Aorta (tissue), 5 donors: ENCODE results near the gene PHLPP1. TPM values are rescaled to one million over a fixed set of nuclear protein-coding genes. Genes with fewer than 3 reads are reported as not detected.

Experiments used
- ATAC-seq: fragments of 200-7000 bp; cut with Tn5 transposase; one replicate; pipeline ENCODE4 v1.9.1; 2022; ENCODE audit warnings: moderate library complexity; ENCODE audit not compliant: low FRiP score
- DNase-seq, 2 donors: peaks; one replicate each; pipeline ENCODE4 v3.0.0-alpha.2; 2020
- H3K27ac ChIP-seq, 2 donors: one replicate each; pipeline ENCODE4 v1.5.1; 2013; ENCODE audit warnings: low read length in 2 of 2, mild to moderate bottlenecking in 2 of 2, moderate library complexity in 2 of 2, control low read depth in 1 of 2, inconsistent platforms in 1 of 2, low read depth in 1 of 2
- H3K27me3 ChIP-seq, 2 donors: one replicate each; pipeline ENCODE4 v1.6.1; 2013; ENCODE audit warnings: control low read depth in 1 of 2, low read length in 1 of 2, mild to moderate bottlenecking in 1 of 2, moderate library complexity in 1 of 2; ENCODE audit not compliant: insufficient read depth in 2 of 2, control insufficient read depth in 1 of 2
- H3K36me3 ChIP-seq, 2 donors: one replicate each; pipeline ENCODE4 v1.6.1; 2013; ENCODE audit warnings: control low read depth in 1 of 2, low read length in 1 of 2, mild to moderate bottlenecking in 1 of 2; ENCODE audit not compliant: insufficient read depth in 2 of 2, control insufficient read depth in 1 of 2
- H3K4me1 ChIP-seq, 2 donors: one replicate each; pipeline ENCODE4 v1.6.1; 2013; ENCODE audit warnings: low read length in 2 of 2, control low read depth in 1 of 2, mild to moderate bottlenecking in 1 of 2, moderate library complexity in 1 of 2; ENCODE audit not compliant: insufficient read depth in 2 of 2, control insufficient read depth in 1 of 2
- H3K4me3 ChIP-seq, 2 donors: one replicate each; pipeline ENCODE4 v1.5.1; 2013; ENCODE audit warnings: low read length in 2 of 2, control low read depth in 1 of 2, mild to moderate bottlenecking in 1 of 2
- H3K9me3 ChIP-seq: one replicate; pipeline ENCODE4 v1.6.1; 2013; ENCODE audit warnings: mild to moderate bottlenecking, low read length; ENCODE audit not compliant: control insufficient read depth
- WGBS, 2 donors: extraction: QIAGEN DNeasy Blood & Tissue Kit; methylation state at CpG; one replicate each; pipeline ENCODE4 v1.1.7; 2013; 5-methylcytosine and 5-hydroxymethylcytosine counted together
- intact Hi-C, 2 donors: fragments of 100-400 bp; cut with DNase I; formaldehyde crosslinking; loops; one replicate each; pipeline versions ENCODE4 v1.14.2 to v1.15.0; 2022
- polyA plus RNA-seq, 2 donors: library from polyadenylated mRNA; stranded (reverse); fragments of 200-250 nt; gene quantifications; one replicate each; pipeline ENCODE4 v1.2.3, GENCODE V29; 2013
- total RNA-seq, 2 donors: library from RNA; stranded (reverse); fragmentation: NEBNext Ultra II Directional; extraction: Animal tissue kit (Norgen Biotek cat#: 25700); gene quantifications; one replicate each; pipeline ENCODE4 v1.2.1, GENCODE V29; 2021
- donor health status: healthy with polysubstance abuse.
- donor health status: Bipolar disorder and iron deficiency.
- donor health status: DM: no; HTN: no; CAD: no.
- donor health status: DM: no; HTN: no; CAD: no.
- donor health status: DM: yes; HTN: yes; CAD: no.

Gene PHLPP1
- total and polyA plus RNA-seq, 4 donors: 1.6 to 16.5 (median 8.3) TPM

GRCh38 chr18:62844850-62845643 lies 129.7 kb downstream of the PHLPP1 start:
- H3K4me3 ChIP-seq: no peak overlapping the region
- no peaks in the 10 kb centered on the region for H3K4me1 ChIP-seq
- ATAC-seq: no peak
- 93 to 94% methylated on average over 7 of the region's 7 CpGs for WGBS, 2 donors
- no peaks in the 10 kb centered on the region for H3K9me3 ChIP-seq
- no peak for DNase-seq
- no peaks in the 10 kb centered on the region for H3K27me3 ChIP-seq
- no peak overlapping the region for H3K27ac ChIP-seq
- H3K36me3 ChIP-seq: no peaks in the 10 kb centered on the region
- intact Hi-C loops: no loop called here

GRCh38 chr18:62846313-62846712 lies 131.0 kb downstream of the PHLPP1 start:
- Histone ChIP-seq H3K4me3 (no peak overlapping the region), H3K27me3 (no peaks in the 10 kb centered on the region), H3K36me3 (no peaks in the 10 kb centered on the region), H3K9me3 (no peaks in the 10 kb centered on the region), H3K27ac (no peak overlapping the region), H3K4me1 (no peaks in the 10 kb centered on the region)
- intact Hi-C loops: no loop called here
- ATAC-seq: no peak
- no peak for DNase-seq

- Histone ChIP-seq H3K36me3 (no peaks in the 10 kb centered on the region), H3K27ac (no peak overlapping the region), H3K9me3 (no peaks in the 10 kb centered on the region), H3K27me3 (no peaks in the 10 kb centered on the region), H3K4me1 (no peaks in the 10 kb centered on the region), H3K4me3 (no peak overlapping the region)
- ATAC-seq (no peak), DNase-seq (no peak)
- intact Hi-C loops: no loop called here
- WGBS, 2 donors: 75 to 78% methylated on average over 4 of the region's 4 CpGs
Observed at GRCh38 chr18:62847081-62847480, 131.7 kb downstream of the PHLPP1 start.

- Histone ChIP-seq H3K4me3 (no peak overlapping the region), H3K27ac (no peak overlapping the region), H3K9me3 (no peaks in the 10 kb centered on the region), H3K36me3 (no peaks in the 10 kb centered on the region), H3K27me3 (no peaks in the 10 kb centered on the region), H3K4me1 (no peaks in the 10 kb centered on the region)
- no peak for DNase-seq
- 95 to 99% methylated on average over 1 of the region's 1 CpG for WGBS, 2 donors
- intact Hi-C loops: no loop called here
- ATAC-seq: no peak
Observed at GRCh38 chr18:62848946-62849345, 133.6 kb downstream of the PHLPP1 start.

GRCh38 chr18:62850619-62851306 lies 135.4 kb downstream of the PHLPP1 start:
- no peak for ATAC-seq
- no peak overlapping the region for H3K4me3 ChIP-seq
- DNase-seq: no peak
- H3K27ac ChIP-seq: no peak overlapping the region
- no peaks in the 10 kb centered on the region for H3K4me1 ChIP-seq
- H3K9me3 ChIP-seq: no peaks in the 10 kb centered on the region
- WGBS, 2 donors: 83% methylated on average over 7 of the region's 7 CpGs
- H3K36me3 ChIP-seq: no peaks in the 10 kb centered on the region
- no peaks in the 10 kb centered on the region for H3K27me3 ChIP-seq
- intact Hi-C loops: no loop called here

- intact Hi-C loops: no loop called here
- no peaks in the 10 kb centered on the region for H3K36me3 ChIP-seq
- ATAC-seq: no peak
- no peak overlapping the region for H3K27ac ChIP-seq
- 55 to 56% methylated on average over 2 of the region's 2 CpGs for WGBS, 2 donors
- DNase-seq: no peak
- H3K27me3 ChIP-seq: no peaks in the 10 kb centered on the region
- H3K4me3 ChIP-seq: no peak overlapping the region
- no peaks in the 10 kb centered on the region for H3K9me3 ChIP-seq
- no peaks in the 10 kb centered on the region for H3K4me1 ChIP-seq
Observed at GRCh38 chr18:62852851-62853250, 137.5 kb downstream of the PHLPP1 start.

GRCh38 chr18:62856294-62856693 lies 141.0 kb downstream of the PHLPP1 start:
- ATAC-seq: no peak
- Histone ChIP-seq H3K27me3 (no peaks in the 10 kb centered on the region), H3K9me3 (no peaks in the 10 kb centered on the region), H3K4me1 (no peaks in the 10 kb centered on the region), H3K36me3 (no peaks in the 10 kb centered on the region), H3K27ac (no peak overlapping the region), H3K4me3 (no peak overlapping the region)
- DNase-seq: no peak
- intact Hi-C loops: no loop called here
- 99% methylated on average over 7 of the region's 7 CpGs for WGBS, 2 donors

GRCh38 chr18:62857263-62857976 lies 142.1 kb downstream of the PHLPP1 start:
- Histone ChIP-seq H3K27ac (no peak overlapping the region), H3K27me3 (no peaks in the 10 kb centered on the region), H3K4me1 (no peaks in the 10 kb centered on the region), H3K36me3 (no peaks in the 10 kb centered on the region), H3K9me3 (no peaks in the 10 kb centered on the region), H3K4me3 (no peak overlapping the region)
- intact Hi-C loops: no loop called here
- DNase-seq (no peak), ATAC-seq (no peak)
- 94 to 96% methylated on average over 2 of the region's 2 CpGs for WGBS, 2 donors
